DMS79 (cell line): Measurements from ENCODE around the gene DPP6.
"Not testable (repeated sequence)": the region's sequence is repeated elsewhere in the genome, so short reads cannot be mapped to it uniquely, and the experiment has no call there.

Experiments
- DNase-seq: peaks from one replicate; lab custom pipeline; 2025; lab: John Stamatoyannopoulos, UW

Gene DPP6

GRCh38 chr7:154072395-154073181, 20.4 kb downstream of the DPP6 start:
- not testable (repeated sequence) for DNase-seq

- DNase-seq: not testable (repeated sequence)
Measured at GRCh38 chr7:154078523-154078922, 26.3 kb downstream of the DPP6 start.

- DNase-seq: not testable (repeated sequence)
Measured at GRCh38 chr7:154080249-154080648, 28.1 kb downstream of the DPP6 start.

- DNase-seq: not testable (repeated sequence)
Measured at GRCh38 chr7:154087037-154087725, 35.0 kb downstream of the DPP6 start.

- not testable (repeated sequence) for DNase-seq
Measured at GRCh38 chr7:154092093-154092492, 39.9 kb downstream of the DPP6 start.

GRCh38 chr7:154095201-154095600, 43.0 kb downstream of the DPP6 start:
- DNase-seq: not testable (repeated sequence)

- DNase-seq: not testable (repeated sequence)
Measured at GRCh38 chr7:154105063-154105462, 52.9 kb downstream of the DPP6 start.

GRCh38 chr7:154109615-154110014, 57.4 kb downstream of the DPP6 start:
- DNase-seq: not testable (repeated sequence)

GRCh38 chr7:154113732-154114351, 61.6 kb downstream of the DPP6 start:
- DNase-seq: not testable (repeated sequence)

- DNase-seq: not testable (repeated sequence)
Measured at GRCh38 chr7:154117411-154118390, 65.5 kb downstream of the DPP6 start.

GRCh38 chr7:154120825-154121224, 68.6 kb downstream of the DPP6 start:
- not testable (repeated sequence) for DNase-seq

GRCh38 chr7:154122720-154123119, 70.5 kb downstream of the DPP6 start:
- not testable (repeated sequence) for DNase-seq

- DNase-seq: not testable (repeated sequence)
Measured at GRCh38 chr7:154123397-154123796, 71.2 kb downstream of the DPP6 start.

GRCh38 chr7:154129142-154129541, 76.9 kb downstream of the DPP6 start:
- not testable (repeated sequence) for DNase-seq

GRCh38 chr7:154132617-154133016, 80.4 kb downstream of the DPP6 start:
- DNase-seq: not testable (repeated sequence)

GRCh38 chr7:154133703-154134277, 81.6 kb downstream of the DPP6 start:
- not testable (repeated sequence) for DNase-seq

- DNase-seq: not testable (repeated sequence)
Measured at GRCh38 chr7:154134698-154135097, 82.5 kb downstream of the DPP6 start.

- DNase-seq: not testable (repeated sequence)
Measured at GRCh38 chr7:154135646-154136045, 83.4 kb downstream of the DPP6 start.

GRCh38 chr7:154145922-154146706, 93.9 kb downstream of the DPP6 start:
- DNase-seq: not testable (repeated sequence)

- DNase-seq: not testable (repeated sequence)
Measured at GRCh38 chr7:154146707-154147038, 94.5 kb downstream of the DPP6 start.
